Stimulated activated CD8-positive, alpha-beta memory T cell treated with anti-CD3 and anti-CD28 coated beads, Interleukin-2, amount 100 ng/mL, for 1 hour (primary cell): Measurements from ENCODE around the gene ZNF613.
"Not testable (repeated sequence)": the region's sequence is repeated elsewhere in the genome, so short reads cannot be mapped to it uniquely, and the experiment has no call there.

ENCODE experiments used
- DNase-seq, 2 donors: peaks; one replicate each; pipeline ENCODE4 v3.0.0-alpha.2; 2020; ENCODE audit warnings: low read depth in 2 of 2

ZNF613 gene

GRCh38 chr19:51944798-51945552 is 17.7 kb downstream of the ZNF613 start:
- no peak for DNase-seq

DNA sequence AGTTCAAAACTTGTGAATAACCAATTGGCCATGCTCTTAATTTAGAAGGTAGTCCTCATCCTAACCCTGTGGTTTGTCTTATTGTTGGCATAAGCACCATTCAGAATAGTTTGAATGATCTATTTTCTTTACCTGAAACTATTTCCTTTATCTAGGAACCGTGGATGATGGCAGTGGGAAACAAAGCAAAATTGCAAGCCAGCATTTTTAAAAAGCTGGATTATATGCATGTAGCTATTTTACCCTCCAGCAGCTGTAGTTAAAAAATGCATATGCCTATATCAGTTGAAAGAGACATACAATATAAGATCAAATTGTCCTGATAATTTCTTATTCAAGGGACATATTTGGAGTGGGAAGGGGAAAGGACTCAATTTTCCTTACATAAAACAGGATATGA is 19.3 kb downstream of the ZNF613 start:
- no peak for DNase-seq

- no peak for DNase-seq
Measured at GRCh38 chr19:51948975-51949374, 21.7 kb downstream of the ZNF613 start.

- not testable (repeated sequence) for DNase-seq
Measured at GRCh38 chr19:51957846-51958245, 30.6 kb downstream of the ZNF613 start.

DNA sequence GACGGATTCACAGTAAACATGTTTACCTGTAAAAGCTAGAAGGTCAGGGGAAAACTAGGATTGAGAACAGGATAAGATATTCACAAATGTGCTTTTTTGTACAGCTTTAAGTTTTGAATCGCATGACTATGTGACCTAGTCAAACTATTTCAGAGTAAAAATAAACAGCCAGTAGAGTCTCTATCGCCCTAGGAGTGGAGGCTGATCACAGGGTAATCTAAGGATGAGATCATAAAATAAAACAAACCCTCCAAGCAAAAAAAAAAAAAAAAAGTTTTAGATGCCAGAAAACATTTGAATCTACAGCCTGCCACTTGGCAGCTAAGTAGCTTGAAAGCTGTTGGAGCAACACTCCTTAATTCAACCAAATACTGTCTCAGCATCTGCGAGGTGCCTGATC is 32.5 kb downstream of the ZNF613 start:
- DNase-seq: no peak

DNA sequence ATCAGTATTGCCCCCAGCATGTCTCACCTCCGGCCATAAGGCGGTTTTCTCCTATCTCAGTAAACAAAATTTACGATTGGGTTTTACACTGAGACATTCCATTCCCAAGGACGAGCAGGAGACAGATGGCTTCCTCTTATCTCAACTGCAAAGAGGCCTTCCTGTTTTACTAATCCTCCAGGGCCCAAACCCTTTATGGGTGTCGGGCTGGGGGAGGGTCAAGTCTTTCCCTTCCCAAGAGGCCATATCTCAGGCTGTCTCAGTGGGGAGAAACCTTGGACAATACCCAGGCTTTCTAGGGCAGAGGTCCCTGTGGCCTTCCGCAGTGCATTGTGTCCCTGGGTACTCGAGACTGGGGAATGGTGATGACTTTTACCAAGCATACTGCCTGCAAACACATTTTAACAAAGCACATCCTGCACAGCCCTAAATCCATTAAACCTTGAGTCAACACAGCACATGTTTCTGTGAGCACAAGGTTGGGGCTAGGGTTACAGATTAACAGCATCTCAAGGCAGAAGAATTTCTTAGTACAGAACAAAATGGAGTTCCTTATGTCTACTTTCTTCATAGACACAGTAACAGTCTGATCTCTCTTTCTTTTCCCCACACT is 33.5 kb downstream of the ZNF613 start:
- not testable (repeated sequence) for DNase-seq

GRCh38 chr19:51965583-51965982 is 38.3 kb downstream of the ZNF613 start:
- no peak for DNase-seq

GRCh38 chr19:51970718-51971117 is 43.4 kb downstream of the ZNF613 start:
- no peak for DNase-seq

- DNase-seq: no peak
Measured at GRCh38 chr19:51971624-51972023, 44.4 kb downstream of the ZNF613 start.

GRCh38 chr19:51975787-51976186 is 48.5 kb downstream of the ZNF613 start:
- DNase-seq: not testable (repeated sequence)

GRCh38 chr19:51976852-51977251 is 49.6 kb downstream of the ZNF613 start:
- DNase-seq: no peak

DNA sequence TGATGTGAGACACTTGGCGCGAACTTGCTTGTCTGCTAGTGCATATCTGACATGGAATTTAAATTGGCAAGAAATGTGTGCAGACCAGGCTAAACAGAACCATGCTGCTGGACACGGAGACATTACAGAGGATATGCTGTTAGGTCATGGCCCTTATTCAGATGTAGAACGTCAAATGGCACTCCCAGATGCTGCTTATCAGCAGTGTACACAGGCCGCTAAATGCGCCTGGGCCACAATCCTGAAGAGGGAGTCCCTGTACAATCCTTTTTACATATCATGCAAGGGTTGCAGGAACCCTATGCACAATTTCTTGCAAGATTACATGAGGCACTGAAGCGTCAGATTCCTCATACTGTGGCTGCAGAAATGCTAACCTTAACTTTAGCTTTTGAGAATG is 50.1 kb downstream of the ZNF613 start:
- DNase-seq: no peak

- DNase-seq: no peak
Measured at GRCh38 chr19:51978882-51979281, 51.6 kb downstream of the ZNF613 start.

- no peak for DNase-seq
Measured at GRCh38 chr19:51980116-51980736, 53.0 kb downstream of the ZNF613 start.

DNA sequence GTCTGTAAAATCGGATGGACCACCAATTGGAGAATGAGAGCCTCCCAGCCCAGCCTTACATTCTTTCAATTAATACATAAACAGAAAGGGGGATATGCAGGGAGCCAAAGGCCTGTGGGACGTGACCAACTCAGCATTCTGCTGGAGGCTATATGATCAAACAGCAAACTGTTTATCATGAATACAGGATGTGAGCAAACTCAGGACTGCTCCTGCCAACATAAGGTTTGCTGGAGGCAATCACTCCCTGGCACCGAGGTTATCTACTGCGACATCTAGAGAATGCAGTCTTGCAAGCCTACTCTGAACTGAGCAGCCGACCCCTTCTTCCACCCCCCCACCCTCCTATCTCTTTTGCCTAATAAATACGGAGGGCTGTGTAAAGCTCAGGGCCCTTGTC is 53.7 kb downstream of the ZNF613 start:
- DNase-seq: not testable (repeated sequence)

DNA sequence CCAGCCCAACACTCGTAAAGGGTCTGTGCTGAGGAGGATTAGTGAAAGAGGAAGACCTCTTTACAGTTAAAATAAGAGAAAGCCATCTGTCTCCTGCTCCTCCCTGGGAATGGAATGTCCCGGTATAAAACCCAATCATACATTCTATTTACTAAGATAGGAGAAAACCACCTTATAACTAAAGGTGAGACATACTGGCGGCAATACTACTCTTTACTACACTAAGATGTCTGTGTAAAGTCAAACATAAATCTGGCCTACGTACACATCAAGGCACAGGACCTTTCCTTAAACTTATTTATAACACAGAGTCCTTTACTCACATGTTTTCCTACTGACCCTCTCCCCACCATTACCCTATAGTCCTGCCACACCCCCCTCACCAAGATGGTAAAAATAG is 56.1 kb downstream of the ZNF613 start:
- DNase-seq: no peak

GRCh38 chr19:51986309-51987291 is 59.3 kb downstream of the ZNF613 start, which contains the start of gene ZNF350:
TSS of gene ZNF350 (minus strand) at chr19:51986840. CDS start at chr19:51974360, 12,480 bp downstream.
- peak; percentile 70 to 77 for DNase-seq

DNA sequence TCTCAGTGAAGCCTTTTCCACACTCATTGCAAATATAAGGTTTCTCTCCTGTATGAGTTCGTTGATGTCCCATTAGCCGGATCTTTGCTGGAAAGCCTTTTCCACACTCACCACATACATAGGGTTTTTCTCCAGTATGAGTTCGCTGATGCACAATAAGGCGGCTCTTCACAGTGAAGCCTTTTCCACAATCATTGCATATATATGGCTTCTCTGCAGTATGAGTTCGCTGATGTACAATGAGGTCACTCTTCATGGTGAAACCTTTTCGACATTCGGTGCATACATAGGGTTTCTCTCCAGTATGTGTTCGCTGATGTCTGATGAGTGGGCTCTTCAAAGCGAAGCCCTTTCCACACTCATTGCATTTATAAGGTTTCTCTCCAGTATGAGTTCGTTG is 66.2 kb downstream of the ZNF613 start:
- DNase-seq: no peak

DNA sequence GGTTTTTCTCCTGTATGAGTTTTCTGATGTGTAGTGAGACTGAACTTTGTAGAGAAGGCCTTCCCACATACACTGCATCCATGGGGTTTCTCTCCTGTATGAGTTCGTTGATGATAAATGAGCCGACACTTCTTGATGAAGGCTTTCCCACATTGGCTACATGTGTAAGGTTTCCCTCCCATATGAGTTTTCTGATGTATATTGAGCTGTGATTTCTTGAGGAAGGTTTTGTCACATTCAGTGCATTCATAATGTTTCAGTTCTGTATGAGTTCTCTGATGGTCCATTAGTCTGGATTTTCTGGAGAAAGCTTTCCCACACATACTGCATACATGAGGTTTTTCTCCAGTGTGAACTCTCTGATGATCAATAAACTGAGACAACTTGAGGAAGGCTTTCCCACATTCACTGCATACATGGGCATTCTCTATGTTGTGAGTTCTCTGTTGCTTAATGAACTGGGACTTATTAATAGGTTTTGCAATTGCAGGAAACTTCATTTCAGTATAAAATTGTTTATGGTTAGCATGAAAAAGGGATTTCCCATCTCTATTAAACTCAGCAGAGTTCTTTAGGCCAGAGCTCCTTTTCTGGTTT is 66.9 kb downstream of the ZNF613 start:
- DNase-seq: no peak
